Upper lobe of left lung (tissue), 4 donors: ENCODE results near the gene ANKRD36.
"Not testable (repeated sequence)": the region's sequence is repeated elsewhere in the genome, so short reads cannot be mapped to it uniquely, and the experiment has no call there.

Experiments
- CTCF ChIP-seq, 6 experiments: fragments of 450-650 bp in 4 of 6; fragments of 200-600 bp in 2 of 6; sonication (generic) in 2 of 6; IDR thresholded peaks; one replicate each; pipeline ENCODE4 v1.5.1; 2016 to 2019; ENCODE audit warnings: antibody characterized with exemption in 6 of 6
- EP300 ChIP-seq, 4 donors: sonication (generic); formaldehyde crosslinking; IDR thresholded peaks; one replicate each; pipeline ENCODE4 v1.5.1; 2017; ENCODE audit warnings: antibody characterized with exemption in 4 of 4, control low read depth in 2 of 4
- POLR2AphosphoS5 ChIP-seq, 2 donors: sonication (generic); formaldehyde crosslinking; IDR thresholded peaks; one replicate each; pipeline ENCODE4 v1.5.1; 2017; ENCODE audit warnings: antibody characterized with exemption in 2 of 2

GRCh38 chr2:97197251-97197650, 84.3 kb downstream of the ANKRD36 start:
- TF ChIP-seq CTCF, POLR2AphosphoS5, EP300 (IDR thresholded peaks at IDR 0.05): not testable (repeated sequence)
